HEK293 (cell line): ENCODE measurements around the gene LDLRAD3.

Source experiments
- MZF1 ChIP-seq: fragments of 450-650 bp; formaldehyde crosslinking; IDR thresholded peaks from 2 replicates; pipeline ENCODE4 v1.5.1; 2017; ENCODE audit warnings: missing biosample characterization, missing genetic modification characterization, borderline replicate concordance
- OVOL3 ChIP-seq: fragments of 450-650 bp; formaldehyde crosslinking; IDR thresholded peaks from 2 replicates; pipeline ENCODE4 v1.5.1; 2016; ENCODE audit warnings: missing biosample characterization, missing genetic modification characterization
- REST ChIP-seq: fragments of 450-650 bp; formaldehyde crosslinking; IDR thresholded peaks from 2 replicates; pipeline ENCODE4 v1.5.1; 2016; ENCODE audit warnings: missing biosample characterization, missing genetic modification characterization
- ZNF140 ChIP-seq: fragments of 450-650 bp; formaldehyde crosslinking; IDR thresholded peaks from 2 replicates; pipeline ENCODE4 v1.5.1; 2016; ENCODE audit warnings: missing biosample characterization, missing genetic modification characterization
- ZNF280C ChIP-seq: fragments of 450-650 bp; formaldehyde crosslinking; IDR thresholded peaks from 2 replicates; pipeline ENCODE4 v1.5.1; 2016; ENCODE audit warnings: missing biosample characterization, missing genetic modification characterization
- TF ChIP-seq, protein P1 (sequence below): fragments of 450-650 bp; formaldehyde crosslinking; IDR thresholded peaks from 2 replicates; pipeline ENCODE4 v1.5.1; 2016; ENCODE audit warnings: missing biosample characterization, missing genetic modification characterization
- TF ChIP-seq, protein P2 (sequence below): fragments of 450-650 bp; formaldehyde crosslinking; IDR thresholded peaks from 2 replicates; pipeline ENCODE4 v1.5.1; 2016; ENCODE audit warnings: missing biosample characterization, missing genetic modification characterization

GRCh38 chr11:36254713-36255112, 310.9 kb downstream of the LDLRAD3 start:
- TF ChIP-seq, protein P1, sequence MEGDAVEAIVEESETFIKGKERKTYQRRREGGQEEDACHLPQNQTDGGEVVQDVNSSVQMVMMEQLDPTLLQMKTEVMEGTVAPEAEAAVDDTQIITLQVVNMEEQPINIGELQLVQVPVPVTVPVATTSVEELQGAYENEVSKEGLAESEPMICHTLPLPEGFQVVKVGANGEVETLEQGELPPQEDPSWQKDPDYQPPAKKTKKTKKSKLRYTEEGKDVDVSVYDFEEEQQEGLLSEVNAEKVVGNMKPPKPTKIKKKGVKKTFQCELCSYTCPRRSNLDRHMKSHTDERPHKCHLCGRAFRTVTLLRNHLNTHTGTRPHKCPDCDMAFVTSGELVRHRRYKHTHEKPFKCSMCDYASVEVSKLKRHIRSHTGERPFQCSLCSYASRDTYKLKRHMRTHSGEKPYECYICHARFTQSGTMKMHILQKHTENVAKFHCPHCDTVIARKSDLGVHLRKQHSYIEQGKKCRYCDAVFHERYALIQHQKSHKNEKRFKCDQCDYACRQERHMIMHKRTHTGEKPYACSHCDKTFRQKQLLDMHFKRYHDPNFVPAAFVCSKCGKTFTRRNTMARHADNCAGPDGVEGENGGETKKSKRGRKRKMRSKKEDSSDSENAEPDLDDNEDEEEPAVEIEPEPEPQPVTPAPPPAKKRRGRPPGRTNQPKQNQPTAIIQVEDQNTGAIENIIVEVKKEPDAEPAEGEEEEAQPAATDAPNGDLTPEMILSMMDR (tag by site-specific recombination), result no peak
- TF ChIP-seq, protein P2, sequence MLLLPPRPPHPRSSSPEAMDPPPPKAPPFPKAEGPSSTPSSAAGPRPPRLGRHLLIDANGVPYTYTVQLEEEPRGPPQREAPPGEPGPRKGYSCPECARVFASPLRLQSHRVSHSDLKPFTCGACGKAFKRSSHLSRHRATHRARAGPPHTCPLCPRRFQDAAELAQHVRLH (tag by site-specific recombination), result no peak
- no peak for TF ChIP-seq ZNF280C (tag by site-specific recombination)
- TF ChIP-seq REST (tag by site-specific recombination), result no peak
- no peak for TF ChIP-seq ZNF140 (tag by site-specific recombination)
- no peak for TF ChIP-seq OVOL3
- TF ChIP-seq MZF1, result no peak
